K562 (cell line): Measurements from ENCODE around the gene NUDT2. TPM values are rescaled to one million over a fixed set of nuclear protein-coding genes. Genes with fewer than 3 reads are reported as not detected.

Experiments used
- ARID2 ChIP-seq: fragments of 450-650 bp; IDR thresholded peaks from 2 replicates; pipeline ENCODE4 v1.6.1; 2017; ENCODE audit warnings: antibody characterized with exemption, mild to moderate bottlenecking
- CTCFL ChIP-seq: IDR thresholded peaks from 2 replicates; pipeline ENCODE4 v1.6.1; 2011; ENCODE audit warnings: borderline replicate concordance, low read depth, mild to moderate bottlenecking, moderate library complexity, low read length; ENCODE audit not compliant: insufficient read depth, poor library complexity, severe bottlenecking
- ELK1 ChIP-seq: sonication (generic); formaldehyde crosslinking; IDR thresholded peaks from 2 replicates; pipeline ENCODE4 v1.8.1; 2022; ENCODE audit warnings: missing genetic modification reagents
- MEIS2 ChIP-seq: fragments of 450-650 bp; IDR thresholded peaks from 2 replicates; pipeline ENCODE4 v1.6.1; 2014; ENCODE audit warnings: mild to moderate bottlenecking; ENCODE audit not compliant: partially characterized antibody
- PTRF ChIP-seq: fragments of 450-650 bp; IDR thresholded peaks from 2 replicates; pipeline ENCODE4 v1.6.1; 2016; ENCODE audit warnings: mild to moderate bottlenecking, missing genetic modification characterization, missing compliant biosample characterization
- SMARCA5 ChIP-seq: fragments of 450-650 bp; IDR thresholded peaks from 2 replicates; pipeline ENCODE4 v1.6.1; 2016
- STAG1 ChIP-seq: sonication (generic); formaldehyde crosslinking; IDR thresholded peaks from 2 replicates; pipeline ENCODE4 v1.5.0; 2020; ENCODE audit warnings: missing genetic modification reagents, borderline replicate concordance
- ZC3H11A ChIP-seq: IDR thresholded peaks from 2 replicates; pipeline ENCODE4 v1.6.1; 2012; ENCODE audit warnings: low read depth, low read length, improper control_type of control experiment
- ZMIZ1 ChIP-seq, 2 experiments: fragments of 150-350 bp in 1 of 2; IDR thresholded peaks; 2 replicates each; pipeline ENCODE4 v1.6.1; 2012 to 2016; ENCODE audit warnings: low read depth in 2 of 2, low read length in 2 of 2, mild to moderate bottlenecking in 1 of 2, moderate library complexity in 1 of 2
- ZNF274 ChIP-seq: IDR thresholded peaks from 2 replicates; pipeline ENCODE4 v1.6.1; 2011; ENCODE audit warnings: low read depth, mild to moderate bottlenecking, low read length, moderate library complexity, borderline replicate concordance
- ZNF318 ChIP-seq, 2 experiments: fragments of 450-650 bp; IDR thresholded peaks; 2 replicates each; pipeline ENCODE4 v1.6.1; 2016; ENCODE audit warnings: mild to moderate bottlenecking in 2 of 2, borderline replicate concordance in 1 of 2, low read depth in 1 of 2, moderate library complexity in 1 of 2
- polyA plus RNA-seq, 8 experiments: library from polyadenylated mRNA; depleted of rRNA in 4 of 8; stranded (reverse) in 5 of 8; unstranded in 3 of 8; fragments of >200 nt; fragmentation: Nextera tagmentation in 2 of 8; fragmentation: Illumina TruSeq in 1 of 8; extraction: Ambion mirVana in 2 of 8; extraction: Trizol in 1 of 8; gene quantifications; 2 replicates each; pipeline versions ENCODE4 v1.2.1 to v1.2.3, GENCODE V29; 2011 to 2014; ENCODE audit warnings: inconsistent platforms in 1 of 8, missing spikeins in 1 of 8
- total RNA-seq, 7 experiments: library from RNA; depleted of rRNA in 6 of 7; stranded (reverse); fragments of >200 nt in 6 of 7; fragmentation: Illumina TruSeq in 2 of 7; extraction: Trizol in 2 of 7; gene quantifications; 2 replicates each; pipeline versions ENCODE4 v1.2.1 to v1.2.3, GENCODE V29; 2011 to 2021; ENCODE audit warnings: low replicate concordance in 1 of 7

NUDT2 gene
- total and polyA plus RNA-seq, 9 of the 15 experiments (the other 6 are each of a cell fraction or from before 2014, with no cell fraction given) = 11.5 to 28.1 (median 19.0) TPM

GRCh38 chr9:34379334-34380033 lies 50.1 kb downstream of the NUDT2 start (continued):
- TF ChIP-seq PTRF (tag) (no peak), ZMIZ1 (IDR thresholded peaks at IDR 0.05; ENCODE audit: low read depth in 2 of 2, low read length in 2 of 2) (no peak), ZC3H11A (no peak), SMARCA5 (no peak), ZNF318 (IDR thresholded peaks at IDR 0.05; ENCODE audit: borderline replicate concordance in 1 of 2, low read depth in 1 of 2) (no peak), STAG1 (peak; percentile 73; the same call in 1 of the 2 replicates), ELK1 (no peak), MEIS2 (peak; percentile 29), ARID2 (no peak), ZNF274 (no peak), CTCFL (peak; percentile 18)
